ENCODE measurements around the gene FOXD2.

The FOXD2 gene

GRCh38 chr1:47469390-47469759, 31.5 kb downstream of the FOXD2 start:
- no peak for TF ChIP-seq CTCF (conservative IDR thresholded peaks at IDR 0.05; ENCODE audit: low read length)
- H3K4me3 ChIP-seq (ENCODE audit: low read length) = no peak overlapping the region
- DNase-seq (ENCODE audit: low read depth) = no peak

GRCh38 chr1:47469910-47470309, 32.1 kb downstream of the FOXD2 start:
- TF ChIP-seq CTCF (conservative IDR thresholded peaks at IDR 0.05; ENCODE audit: low read length) = no peak
- H3K4me3 ChIP-seq (ENCODE audit: low read length) = no peak overlapping the region
- DNase-seq (ENCODE audit: low read depth) = no peak

- no peak for TF ChIP-seq CTCF (conservative IDR thresholded peaks at IDR 0.05; ENCODE audit: low read length)
- DNase-seq (ENCODE audit: low read depth) = peak; percentile 78
These were observed 33.3 kb downstream of the FOXD2 start for GRCh38 chr1:47471163-47471562.

GRCh38 chr1:47474278-47475193, 36.7 kb downstream of the FOXD2 start:
- no peak for DNase-seq (ENCODE audit: low read depth)
- no peak for TF ChIP-seq CTCF (conservative IDR thresholded peaks at IDR 0.05; ENCODE audit: low read length)

More at GRCh38 chr1:47471163-47471562, 33.3 kb downstream of the FOXD2 start:
- H3K4me3 ChIP-seq (ENCODE audit: low read length) = no peak overlapping the region

GRCh38 chr1:47477595-47478080, 39.8 kb downstream of the FOXD2 start:
- TF ChIP-seq CTCF (conservative IDR thresholded peaks at IDR 0.05; ENCODE audit: low read length) = no peak
- DNase-seq (ENCODE audit: low read depth) = no peak
- no peak overlapping the region for H3K4me3 ChIP-seq (ENCODE audit: low read length)

More at GRCh38 chr1:47474278-47475193, 36.7 kb downstream of the FOXD2 start:
- H3K4me3 ChIP-seq (ENCODE audit: low read length) = no peak overlapping the region

- no peak for TF ChIP-seq CTCF (conservative IDR thresholded peaks at IDR 0.05; ENCODE audit: low read length)
- DNase-seq (ENCODE audit: low read depth) = peak; percentile 6
- H3K4me3 ChIP-seq (ENCODE audit: low read length) = no peak overlapping the region
These were observed 40.2 kb downstream of the FOXD2 start for GRCh38 chr1:47478090-47478489.

GRCh38 chr1:47479664-47480063, 41.8 kb downstream of the FOXD2 start:
- no peak overlapping the region for H3K4me3 ChIP-seq (ENCODE audit: low read length)
- no peak for DNase-seq (ENCODE audit: low read depth)
- no peak for TF ChIP-seq CTCF (conservative IDR thresholded peaks at IDR 0.05; ENCODE audit: low read length)

Data from AG10803 (cell line).